Endothelial cell of umbilical vein (primary cell): ENCODE results near the gene IRF5. TPM values are rescaled to one million over a fixed set of nuclear protein-coding genes. Genes with fewer than 3 reads are reported as not detected.

Source experiments
- BruUV-seq: library from RNA; stranded (reverse); fragments of 400-500 nt; replicated peaks from 2 replicates; lab custom pipeline; 2021; lab: Mats Ljungman, UMichigan
- CTCF ChIA-PET: fragments of 300-600, 350-600 bp; sonication (Branson Sonifier 250); formaldehyde crosslinking; loops from one replicate; lab custom pipeline; 2021; ENCODE audit warnings: antibody characterized with exemption, inconsistent platforms; lab: Charles Lee
- POLR2A ChIA-PET: fragments of 300-600, 350-600 bp; sonication (Branson Sonifier 250); formaldehyde crosslinking; loops from one replicate; lab custom pipeline; 2021; ENCODE audit warnings: antibody characterized with exemption, inconsistent platforms; lab: Charles Lee
- DNase-seq: peaks from one replicate; pipeline ENCODE4 v3.0.0-alpha.2; 2011; ENCODE audit warnings: low read depth, low spot score
- FAIRE-seq: peaks from 2 replicates; lab custom pipeline; 2011; peaks lifted over from hg19 to GRCh38; lab: Jason Lieb, UNC
- H2AFZ ChIP-seq: 2 replicates; pipeline ENCODE4 v1.6.0; 2012; ENCODE audit warnings: low read depth, low read length, control low read depth, inconsistent platforms
- H3K27ac ChIP-seq: 2 replicates; pipeline ENCODE4 v1.5.1; 2011; ENCODE audit warnings: low read depth, mild to moderate bottlenecking, control low read depth, low read length, moderate library complexity; ENCODE audit not compliant: insufficient read depth
- H3K27me3 ChIP-seq, 2 experiments: 2 replicates each; pipeline versions ENCODE4 v1.6.0 to v1.6.1; 2011; ENCODE audit warnings: low read length in 2 of 2, mixed read lengths in 1 of 2; ENCODE audit not compliant: control insufficient read depth in 2 of 2, insufficient read depth in 2 of 2
- H3K36me3 ChIP-seq, 2 experiments: 2 replicates in 1 of 2; 3 replicates in 1 of 2; pipeline ENCODE4 v1.5.1; 2011; ENCODE audit warnings: low read length in 2 of 2, mild to moderate bottlenecking in 1 of 2, moderate library complexity in 1 of 2; ENCODE audit not compliant: control insufficient read depth in 2 of 2, insufficient read depth in 2 of 2; ENCODE audit errors: extremely low read depth in 1 of 2
- H3K4me1 ChIP-seq: 3 replicates; pipeline ENCODE4 v1.5.1; 2011; ENCODE audit warnings: mild to moderate bottlenecking, low read length; ENCODE audit not compliant: control insufficient read depth, insufficient read depth; ENCODE audit errors: extremely low read depth
- H3K4me2 ChIP-seq: 2 replicates; pipeline ENCODE4 v1.6.1; 2011; ENCODE audit warnings: low read length, control low read depth, mixed read lengths; ENCODE audit not compliant: insufficient read depth
- H3K4me3 ChIP-seq, 3 experiments: fragments of 200-600 bp in 1 of 3; sonication (generic), shearing (Covaris generic) in 1 of 3; replicated peaks in 1 of 3; 2 replicates each; pipeline ENCODE4 v1.5.1; 2011 to 2016; ENCODE audit warnings: control low read depth in 3 of 3, low read length in 3 of 3, mild to moderate bottlenecking in 2 of 3, inconsistent platforms in 1 of 3, low read depth in 1 of 3, moderate library complexity in 1 of 3; ENCODE audit not compliant: insufficient read depth in 1 of 3
- H3K79me2 ChIP-seq: 2 replicates; pipeline ENCODE4 v1.6.0; 2012; ENCODE audit warnings: low read length, inconsistent platforms; ENCODE audit not compliant: control insufficient read depth, insufficient read depth
- H3K9ac ChIP-seq: replicated peaks from 2 replicates; pipeline ENCODE3; 2011; ENCODE audit warnings: low read length, control low read depth; ENCODE audit not compliant: insufficient read depth; ENCODE audit errors: extremely low read depth
- H3K9me1 ChIP-seq: replicated peaks from 3 replicates; pipeline ENCODE4 v1.6.0; 2011; ENCODE audit warnings: mild to moderate bottlenecking, low read length; ENCODE audit not compliant: control insufficient read depth, insufficient read depth; ENCODE audit errors: extremely low read depth
- H3K9me3 ChIP-seq: replicated peaks from 2 replicates; pipeline ENCODE4 v1.5.1; 2012; ENCODE audit warnings: low read length, inconsistent platforms; ENCODE audit not compliant: control insufficient read depth, insufficient read depth
- H4K20me1 ChIP-seq: replicated peaks from 2 replicates; pipeline ENCODE3; 2011; ENCODE audit warnings: mild to moderate bottlenecking, low read length; ENCODE audit not compliant: control insufficient read depth, insufficient read depth; ENCODE audit errors: extremely low read depth
- EZH2 ChIP-seq: IDR thresholded peaks from 2 replicates; pipeline ENCODE4 v1.6.1; 2012; ENCODE audit warnings: borderline replicate concordance, low read depth, mild to moderate bottlenecking, moderate library complexity, low read length, inconsistent platforms; ENCODE audit not compliant: severe bottlenecking
- FOS ChIP-seq: IDR thresholded peaks from 2 replicates; pipeline ENCODE4 v1.6.1; 2011; ENCODE audit warnings: mild to moderate bottlenecking, low read length, moderate library complexity, borderline replicate concordance; ENCODE audit not compliant: insufficient read depth
- GATA2 ChIP-seq: IDR thresholded peaks from 2 replicates; pipeline ENCODE4 v1.7.0; 2011; ENCODE audit warnings: low read depth, mild to moderate bottlenecking, moderate library complexity, mixed read lengths, low read length; ENCODE audit not compliant: insufficient read length, insufficient read depth
- JUN ChIP-seq: IDR thresholded peaks from 2 replicates; pipeline ENCODE4 v1.6.1; 2011; ENCODE audit warnings: borderline replicate concordance, low read depth; ENCODE audit not compliant: insufficient read length, insufficient read depth
- MYC ChIP-seq: IDR thresholded peaks from one replicate; pipeline ENCODE4 v1.6.1; 2011; ENCODE audit warnings: mild to moderate bottlenecking, low read depth, low read length
- POLR2A ChIP-seq: IDR thresholded peaks from 2 replicates; pipeline ENCODE4 v1.6.1; 2012; ENCODE audit warnings: low read depth, mild to moderate bottlenecking, control low read depth, low read length
- POLR2AphosphoS5 ChIP-seq: IDR thresholded peaks from 2 replicates; pipeline ENCODE4 v1.6.1; 2012; ENCODE audit warnings: low read depth, mild to moderate bottlenecking, control low read depth, low read length, moderate library complexity; ENCODE audit not compliant: insufficient read depth
- dilution Hi-C: fragments of 300-500 bp; cut with MboI; formaldehyde crosslinking; loops from one replicate; pipeline ENCODE4 v1.15.0; 2019; ENCODE audit warnings: low sequenced_read_pairs; ENCODE audit not compliant: extremely low pct_ligation_motif_present
- intact Hi-C: fragments of 100-400 bp; cut with micrococcal nuclease; formaldehyde crosslinking; loops from one replicate; pipeline ENCODE4 v1.10.0; 2022
- polyA plus RNA-seq, 4 experiments: library from polyadenylated mRNA; depleted of rRNA in 3 of 4; stranded (reverse) in 3 of 4; unstranded in 1 of 4; fragments of >200 nt; gene quantifications; 2 replicates each; pipeline versions ENCODE4 v1.2.1 to v1.2.3, GENCODE V29; 2011 to 2012; ENCODE audit warnings: missing spikeins in 1 of 4
- total RNA-seq: library from RNA; stranded (reverse); gene quantifications from 2 replicates; pipeline ENCODE4 v1.2.3, GENCODE V29; 2021
- TF ChIP-seq, protein P1 (sequence below), 2 donors: IDR thresholded peaks; 1 replicate in 1 of 2; 2 replicates in 1 of 2; pipeline ENCODE4 v1.5.1; 2011; ENCODE audit warnings: low read length in 2 of 2, mild to moderate bottlenecking in 2 of 2, moderate library complexity in 2 of 2, control low read depth in 1 of 2, inconsistent platforms in 1 of 2, low read depth in 1 of 2; ENCODE audit not compliant: insufficient read depth in 1 of 2; ENCODE audit errors: extremely low read depth in 1 of 2
- TF ChIP-seq, protein P2 (sequence below): IDR thresholded peaks from 2 replicates; pipeline ENCODE4 v1.6.1; 2011; ENCODE audit not compliant: insufficient read depth, insufficient read length

The IRF5 gene
- total and polyA plus RNA-seq, 2 donors (not counting 3 experiments of a cell fraction or from before 2014, with no cell fraction given), result 0.31 to 0.36 TPM

DNA sequence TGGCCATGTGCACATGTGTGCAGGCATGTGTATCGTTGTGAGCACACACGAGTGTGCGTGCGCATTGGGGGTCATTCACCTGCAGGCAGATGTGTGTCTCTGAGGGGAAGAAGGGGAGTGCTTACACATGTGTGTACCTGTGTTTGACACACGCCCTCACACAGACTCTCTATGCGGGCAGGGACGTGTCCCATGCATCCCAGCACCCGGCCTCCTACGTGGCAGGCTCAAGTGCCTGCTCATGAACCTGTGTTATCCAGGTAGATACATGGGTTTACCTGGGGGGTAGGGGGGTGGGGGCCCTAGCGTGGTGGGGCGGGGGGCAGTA is 45.8 kb upstream of the IRF5 start:
- ChIA-PET CTCF (interaction anchor here (0.8 kb wide), 1 partner anchor 200 kb away, joined by 4 read pairs; no protein-coding TSS in a partner anchor), POLR2A (no interaction called here)
- Histone ChIP-seq H3K9me3 (no peaks in the 10 kb centered on the region), H3K36me3 (no peaks in the 10 kb centered on the region), H3K27me3 (peaks cover 6 to 14% of the 10 kb centered on the region in 2 experiments), H3K9ac (no peak overlapping the region), H3K9me1 (no peaks in the 10 kb centered on the region), H3K4me3 (no peak overlapping the region), H3K27ac (no peak overlapping the region), H4K20me1 (no peaks in the 10 kb centered on the region), H2AFZ (no peak overlapping the region), H3K4me2 (no peak overlapping the region), H3K79me2 (no peaks in the 10 kb centered on the region), H3K4me1 (no peaks in the 10 kb centered on the region)
- no TSS peak for BruUV-seq
- FAIRE-seq (no peak), DNase-seq (no peak)
- intact Hi-C loops (no loop called here), dilution Hi-C loops (no loop called here)
- TF ChIP-seq POLR2A (no peak), POLR2AphosphoS5 (no peak), EZH2 (no peak), MYC (no peak), JUN (no peak), GATA2 (no peak), FOS (no peak)
- TF ChIP-seq, protein P1, sequence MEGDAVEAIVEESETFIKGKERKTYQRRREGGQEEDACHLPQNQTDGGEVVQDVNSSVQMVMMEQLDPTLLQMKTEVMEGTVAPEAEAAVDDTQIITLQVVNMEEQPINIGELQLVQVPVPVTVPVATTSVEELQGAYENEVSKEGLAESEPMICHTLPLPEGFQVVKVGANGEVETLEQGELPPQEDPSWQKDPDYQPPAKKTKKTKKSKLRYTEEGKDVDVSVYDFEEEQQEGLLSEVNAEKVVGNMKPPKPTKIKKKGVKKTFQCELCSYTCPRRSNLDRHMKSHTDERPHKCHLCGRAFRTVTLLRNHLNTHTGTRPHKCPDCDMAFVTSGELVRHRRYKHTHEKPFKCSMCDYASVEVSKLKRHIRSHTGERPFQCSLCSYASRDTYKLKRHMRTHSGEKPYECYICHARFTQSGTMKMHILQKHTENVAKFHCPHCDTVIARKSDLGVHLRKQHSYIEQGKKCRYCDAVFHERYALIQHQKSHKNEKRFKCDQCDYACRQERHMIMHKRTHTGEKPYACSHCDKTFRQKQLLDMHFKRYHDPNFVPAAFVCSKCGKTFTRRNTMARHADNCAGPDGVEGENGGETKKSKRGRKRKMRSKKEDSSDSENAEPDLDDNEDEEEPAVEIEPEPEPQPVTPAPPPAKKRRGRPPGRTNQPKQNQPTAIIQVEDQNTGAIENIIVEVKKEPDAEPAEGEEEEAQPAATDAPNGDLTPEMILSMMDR (IDR thresholded peaks at IDR 0.05; ENCODE audit: extremely low read depth in 1 of 2, insufficient read depth in 1 of 2, low read depth in 1 of 2, low read length in 2 of 2), result no peak
- TF ChIP-seq, protein P2, sequence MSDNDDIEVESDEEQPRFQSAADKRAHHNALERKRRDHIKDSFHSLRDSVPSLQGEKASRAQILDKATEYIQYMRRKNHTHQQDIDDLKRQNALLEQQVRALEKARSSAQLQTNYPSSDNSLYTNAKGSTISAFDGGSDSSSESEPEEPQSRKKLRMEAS, result no peak
